Measurements from ENCODE around the gene KLK13.

- TF ChIP-seq FOXM1 (IDR thresholded peaks at IDR 0.05; ENCODE audit: borderline replicate concordance, low read depth) (no peak), USF1 (IDR thresholded peaks at IDR 0.05) (no peak), CREB1 (IDR thresholded peaks at IDR 0.05; ENCODE audit: low read depth) (no peak), YY1 (IDR thresholded peaks at IDR 0.05; ENCODE audit: low read depth) (no peak), TEAD4 (IDR thresholded peaks at IDR 0.05) (no peak), CEBPB (IDR thresholded peaks at IDR 0.05) (no peak), EP300 (IDR thresholded peaks at IDR 0.05; ENCODE audit: borderline replicate concordance) (no peak), REST (IDR thresholded peaks at IDR 0.05; ENCODE audit: low read depth) (no peak), NFIC (IDR thresholded peaks at IDR 0.05) (no peak), MAX (IDR thresholded peaks at IDR 0.05) (no peak), RAD21 (IDR thresholded peaks at IDR 0.05; ENCODE audit: low read depth) (no peak), TCF12 (IDR thresholded peaks at IDR 0.05; ENCODE audit: low read depth) (no peak)
Measured at GRCh38 chr19:51024924-51025323, 40.0 kb downstream of the KLK13 start.
